Esophagus muscularis mucosa (tissue), 4 donors: ENCODE results near the gene CBLL2.

Experiments
- EP300 ChIP-seq: sonication (generic); formaldehyde crosslinking; IDR thresholded peaks from one replicate; pipeline ENCODE4 v1.6.1; 2017; ENCODE audit warnings: antibody characterized with exemption
- POLR2A ChIP-seq: fragments of 450-650 bp; IDR thresholded peaks from one replicate; pipeline ENCODE4 v1.6.1; 2017; ENCODE audit warnings: antibody characterized with exemption, moderate library complexity, mild to moderate bottlenecking, low read depth
- POLR2AphosphoS5 ChIP-seq, 2 donors: sonication (generic); formaldehyde crosslinking; IDR thresholded peaks; one replicate each; pipeline ENCODE4 v1.6.1; 2017; ENCODE audit warnings: antibody characterized with exemption in 2 of 2
- TF ChIP-seq, protein P1 (sequence below), 3 experiments: fragments of 200-600 bp in 2 of 3; fragments of 450-650 bp in 1 of 3; sonication (generic) in 2 of 3; IDR thresholded peaks; one replicate each; pipeline ENCODE4 v1.5.1; 2017 to 2019; ENCODE audit warnings: antibody characterized with exemption in 3 of 3, mild to moderate bottlenecking in 2 of 3, moderate library complexity in 1 of 3

DNA sequence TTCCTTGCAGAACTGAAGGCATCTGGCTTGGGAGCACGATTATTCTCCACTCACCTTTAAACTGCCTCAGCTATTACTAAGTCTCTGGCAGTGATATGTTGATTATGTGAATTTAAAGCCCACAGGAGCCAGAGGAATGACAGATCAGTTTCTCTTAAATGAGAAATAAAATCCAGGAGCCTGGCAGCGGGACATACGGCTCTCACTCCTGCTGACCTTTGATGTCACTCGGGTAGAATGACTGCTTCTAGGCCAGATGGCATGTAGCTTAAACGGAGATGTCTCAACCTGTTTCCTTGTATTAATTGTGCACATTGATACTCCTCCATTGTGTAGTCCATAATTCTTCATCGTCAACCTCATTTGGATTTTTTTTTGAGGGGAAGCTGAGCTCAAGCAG lies 4.0 kb upstream of the CBLL2 start:
- no peak for TF ChIP-seq POLR2A
- no peak for TF ChIP-seq POLR2AphosphoS5 (IDR thresholded peaks at IDR 0.05)
- TF ChIP-seq, protein P1, sequence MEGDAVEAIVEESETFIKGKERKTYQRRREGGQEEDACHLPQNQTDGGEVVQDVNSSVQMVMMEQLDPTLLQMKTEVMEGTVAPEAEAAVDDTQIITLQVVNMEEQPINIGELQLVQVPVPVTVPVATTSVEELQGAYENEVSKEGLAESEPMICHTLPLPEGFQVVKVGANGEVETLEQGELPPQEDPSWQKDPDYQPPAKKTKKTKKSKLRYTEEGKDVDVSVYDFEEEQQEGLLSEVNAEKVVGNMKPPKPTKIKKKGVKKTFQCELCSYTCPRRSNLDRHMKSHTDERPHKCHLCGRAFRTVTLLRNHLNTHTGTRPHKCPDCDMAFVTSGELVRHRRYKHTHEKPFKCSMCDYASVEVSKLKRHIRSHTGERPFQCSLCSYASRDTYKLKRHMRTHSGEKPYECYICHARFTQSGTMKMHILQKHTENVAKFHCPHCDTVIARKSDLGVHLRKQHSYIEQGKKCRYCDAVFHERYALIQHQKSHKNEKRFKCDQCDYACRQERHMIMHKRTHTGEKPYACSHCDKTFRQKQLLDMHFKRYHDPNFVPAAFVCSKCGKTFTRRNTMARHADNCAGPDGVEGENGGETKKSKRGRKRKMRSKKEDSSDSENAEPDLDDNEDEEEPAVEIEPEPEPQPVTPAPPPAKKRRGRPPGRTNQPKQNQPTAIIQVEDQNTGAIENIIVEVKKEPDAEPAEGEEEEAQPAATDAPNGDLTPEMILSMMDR (IDR thresholded peaks at IDR 0.05) = no peak
- no peak for TF ChIP-seq EP300
